ENCODE data around the gene MIER2.

MIER2 gene

GRCh38 chr19:291561-292280 is 52.9 kb downstream of the MIER2 start:
- Histone ChIP-seq H3K4me1 (ENCODE audit: insufficient read depth, low read length, severe bottlenecking) (no peaks in the 10 kb centered on the region), H3F3A (ENCODE audit: insufficient read depth, low read length) (no peaks in the 10 kb centered on the region), H3K4me2 (ENCODE audit: low read length) (no peak overlapping the region), H3K9me3 (ENCODE audit: low read length) (no peaks in the 10 kb centered on the region), H4K20me1 (ENCODE audit: insufficient read depth, low read length) (no peaks in the 10 kb centered on the region), H3K9me2 (ENCODE audit: low read depth, low read length) (no peaks in the 10 kb centered on the region), H3K27ac (ENCODE audit: low read depth, low read length, poor library complexity, severe bottlenecking) (no peak overlapping the region), H3K9ac (ENCODE audit: low read length) (no peak overlapping the region), H3K27me3 (ENCODE audit: insufficient read depth, low read length) (no peaks in the 10 kb centered on the region), H2AFZ (ENCODE audit: low read length) (no peak overlapping the region), H3K4me3 (ENCODE audit: low read depth, low read length, poor library complexity, severe bottlenecking) (no peak overlapping the region), H3K36me3 (ENCODE audit: insufficient read depth, low read length) (no peaks in the 10 kb centered on the region), H3K79me2 (ENCODE audit: insufficient read depth, low read length) (no peaks in the 10 kb centered on the region)
- no peak for TF ChIP-seq EZH2 (IDR thresholded peaks at IDR 0.05; ENCODE audit: borderline replicate concordance, low read length)
- TF ChIP-seq CTCF (IDR thresholded peaks at IDR 0.05; ENCODE audit: low read length): no peak

GRCh38 chr19:291006-291521 is 53.5 kb downstream of the MIER2 start, which contains the start of gene PLPP2:
Gene PLPP2 (minus strand): TSS chr19:291403. CDS start chr19:291336, 67 bp downstream.
- H3K9ac ChIP-seq (ENCODE audit: low read length): no peak within 1 kb of the TSS
- no peaks in the 10 kb centered on the region for H3K79me2 ChIP-seq (ENCODE audit: insufficient read depth, low read length)
- no peak within 1 kb of the TSS for H2AFZ ChIP-seq (ENCODE audit: low read length)
- H3K27ac ChIP-seq (ENCODE audit: low read depth, low read length, poor library complexity, severe bottlenecking): no peak within 1 kb of the TSS
- no peak within 1 kb of the TSS for H3K4me3 ChIP-seq (ENCODE audit: low read depth, low read length, poor library complexity, severe bottlenecking)
- no peaks in the 10 kb centered on the region for H3K9me3 ChIP-seq (ENCODE audit: low read length)
- no peaks in the 10 kb centered on the region for H3K27me3 ChIP-seq (ENCODE audit: insufficient read depth, low read length)
- H3K4me2 ChIP-seq (ENCODE audit: low read length): no peak within 1 kb of the TSS
- H3K4me1 ChIP-seq (ENCODE audit: insufficient read depth, low read length, severe bottlenecking): no peaks in the 10 kb centered on the region
- no peaks in the 10 kb centered on the region for H3K36me3 ChIP-seq (ENCODE audit: insufficient read depth, low read length)
- no peaks in the 10 kb centered on the region for H3F3A ChIP-seq (ENCODE audit: insufficient read depth, low read length)
- no peaks in the 10 kb centered on the region for H4K20me1 ChIP-seq (ENCODE audit: insufficient read depth, low read length)
- no peak for TF ChIP-seq EZH2 (IDR thresholded peaks at IDR 0.05; ENCODE audit: borderline replicate concordance, low read length)
- no peak for TF ChIP-seq CTCF (IDR thresholded peaks at IDR 0.05; ENCODE audit: low read length)
- no peaks in the 10 kb centered on the region for H3K9me2 ChIP-seq (ENCODE audit: low read depth, low read length)

- H3K36me3 ChIP-seq (ENCODE audit: insufficient read depth, low read length): no peaks in the 10 kb centered on the region
- no peak overlapping the region for H3K4me3 ChIP-seq (ENCODE audit: low read depth, low read length, poor library complexity, severe bottlenecking)
- no peaks in the 10 kb centered on the region for H3K27me3 ChIP-seq (ENCODE audit: insufficient read depth, low read length)
- H3K9me2 ChIP-seq (ENCODE audit: low read depth, low read length): no peaks in the 10 kb centered on the region
- H3K9ac ChIP-seq (ENCODE audit: low read length): no peak overlapping the region
- H3K4me2 ChIP-seq (ENCODE audit: low read length): no peak overlapping the region
- no peaks in the 10 kb centered on the region for H4K20me1 ChIP-seq (ENCODE audit: insufficient read depth, low read length)
- H2AFZ ChIP-seq (ENCODE audit: low read length): no peak overlapping the region
- H3K9me3 ChIP-seq (ENCODE audit: low read length): no peaks in the 10 kb centered on the region
- TF ChIP-seq EZH2 (IDR thresholded peaks at IDR 0.05; ENCODE audit: borderline replicate concordance, low read length) (no peak), CTCF (IDR thresholded peaks at IDR 0.05; ENCODE audit: low read length) (no peak)
- H3K27ac ChIP-seq (ENCODE audit: low read depth, low read length, poor library complexity, severe bottlenecking): no peak overlapping the region
- H3F3A ChIP-seq (ENCODE audit: insufficient read depth, low read length): no peaks in the 10 kb centered on the region
- H3K4me1 ChIP-seq (ENCODE audit: insufficient read depth, low read length, severe bottlenecking): no peaks in the 10 kb centered on the region
- no peaks in the 10 kb centered on the region for H3K79me2 ChIP-seq (ENCODE audit: insufficient read depth, low read length)
Observed at GRCh38 chr19:290372-291005, 54.1 kb downstream of the MIER2 start.

All from OCI-LY1 (cell line).